GM18858 (cell line): ENCODE data around the gene ALOX12.

Experiments used
- ATAC-seq: cut with Tn5 transposase; IDR thresholded peaks from one replicate; pipeline ENCODE4 v1.9.1; 2021; ENCODE audit not compliant: unreplicated experiment

Gene ALOX12

DNA sequence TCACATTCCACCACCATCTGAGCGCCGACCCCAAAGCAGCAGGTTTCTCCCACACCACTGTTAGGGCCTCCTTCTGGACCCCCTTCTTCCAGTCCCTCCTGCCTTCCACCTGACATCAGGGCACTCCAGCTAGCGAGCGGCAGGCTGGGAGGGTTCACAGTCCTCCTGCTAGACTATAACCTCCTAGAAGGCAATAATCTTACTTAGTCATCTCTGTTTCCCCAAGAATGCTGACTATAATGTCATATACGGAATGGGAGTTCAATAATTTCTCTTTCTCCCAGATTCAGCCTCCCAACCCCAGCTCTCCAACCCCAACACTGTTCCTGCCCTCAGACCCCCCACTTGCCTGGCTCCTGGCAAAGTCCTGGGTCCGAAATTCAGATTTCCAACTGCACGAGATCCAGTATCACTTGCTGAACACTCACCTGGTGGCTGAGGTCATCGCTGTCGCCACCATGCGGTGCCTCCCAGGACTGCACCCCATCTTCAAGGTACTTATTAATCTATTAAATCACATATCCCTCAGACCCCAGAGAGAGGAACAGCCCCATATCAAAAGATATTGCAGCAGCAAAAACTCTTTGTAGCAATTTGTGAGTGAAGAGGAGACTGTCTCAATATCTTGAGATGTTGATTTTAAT is 5.6 kb downstream of the ALOX12 start:
- no peak for ATAC-seq

DNA sequence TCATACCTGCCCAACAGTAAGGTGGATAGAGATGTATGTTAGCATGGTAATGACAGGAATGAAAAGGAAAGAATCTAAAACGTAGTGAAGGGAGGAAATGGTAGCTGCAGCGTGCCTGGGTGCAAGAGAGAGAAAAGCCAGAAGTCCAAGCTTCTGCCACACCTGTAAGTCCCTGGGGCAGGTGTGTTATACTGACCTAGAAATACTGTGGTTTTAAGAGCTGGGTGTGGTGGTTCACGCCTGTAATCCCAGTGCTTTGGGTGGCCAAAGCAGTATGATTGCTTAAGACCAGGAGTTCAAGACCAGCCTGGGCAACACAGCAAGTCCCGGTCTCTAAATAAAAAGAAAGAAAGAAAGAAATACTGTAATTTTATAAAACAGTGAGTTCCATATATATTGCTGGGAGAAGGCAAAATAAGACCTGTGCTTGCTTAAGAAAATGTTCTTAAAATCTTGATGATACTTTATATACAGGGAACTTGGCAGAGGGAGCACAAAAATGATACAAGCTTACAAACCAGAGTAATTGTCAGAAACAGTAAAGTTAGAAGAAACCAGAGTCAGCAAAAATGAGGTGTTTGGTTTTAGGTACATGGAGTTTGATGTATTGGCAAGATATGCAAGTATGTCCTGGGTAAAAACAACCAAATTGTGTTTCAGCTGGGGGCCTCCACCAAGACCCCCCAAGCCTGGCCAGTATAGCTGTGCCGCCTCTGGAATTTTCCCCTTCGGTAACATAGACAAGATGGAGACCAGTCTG is 6.6 kb downstream of the ALOX12 start:
- no peak for ATAC-seq

DNA sequence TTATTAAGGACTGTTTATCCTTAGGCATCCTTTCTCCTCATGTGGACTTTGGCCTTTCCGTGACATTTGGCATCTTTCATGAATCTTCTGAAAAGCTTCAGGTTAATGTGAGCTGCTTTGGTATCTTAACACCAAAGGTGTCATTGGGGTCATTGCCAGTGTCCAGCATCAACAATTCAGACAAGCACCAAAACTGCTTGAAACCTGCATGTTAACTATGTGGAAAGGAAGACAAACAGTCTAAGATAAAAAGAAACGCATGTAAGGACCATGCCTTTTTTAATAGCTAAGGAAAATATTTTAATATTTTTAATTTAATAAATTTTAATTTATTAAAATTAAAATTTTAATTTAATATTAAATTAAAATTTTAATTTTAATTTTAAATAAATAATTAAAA is 7.9 kb downstream of the ALOX12 start:
- no peak for ATAC-seq

DNA sequence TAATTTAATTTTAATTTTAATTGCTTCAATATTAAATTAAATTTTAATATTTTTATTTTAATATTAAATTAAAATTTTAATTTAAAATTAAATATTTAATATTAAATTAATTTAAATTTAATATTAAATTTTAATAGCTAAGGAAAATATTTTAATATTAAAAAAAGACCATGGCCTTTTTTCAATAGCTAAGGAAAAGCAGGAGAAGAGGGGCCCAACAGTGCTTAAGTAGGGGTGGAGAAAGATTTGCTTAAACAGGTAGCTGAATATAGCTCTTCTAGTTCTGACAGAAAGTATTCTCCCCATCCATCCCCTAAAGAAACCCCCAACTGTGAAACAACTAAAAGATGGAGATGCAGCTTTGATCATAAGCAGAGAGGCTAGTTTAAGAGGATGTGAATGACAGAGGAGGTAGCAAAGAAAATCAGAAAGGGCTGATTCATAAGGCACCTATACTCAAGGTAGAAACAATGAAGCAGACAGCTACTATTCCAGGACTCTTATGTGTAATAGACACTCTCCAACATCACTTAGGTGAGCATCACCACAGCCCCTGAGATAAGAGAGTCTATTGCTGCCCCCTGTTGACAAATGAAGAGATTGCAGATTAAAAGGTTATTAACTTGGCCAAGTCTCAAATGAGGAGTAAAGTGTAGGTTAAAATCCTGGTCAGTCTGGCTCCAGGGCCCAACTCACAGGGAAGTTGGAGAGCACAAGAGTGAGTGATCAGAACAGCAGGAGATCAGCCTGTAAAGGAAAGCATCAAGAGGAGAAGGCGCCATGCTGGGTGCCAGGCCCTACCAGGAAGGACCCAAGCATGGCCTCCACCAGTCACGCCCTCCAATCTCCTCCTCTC is 8.8 kb downstream of the ALOX12 start:
- ATAC-seq, result peak; percentile 38

DNA sequence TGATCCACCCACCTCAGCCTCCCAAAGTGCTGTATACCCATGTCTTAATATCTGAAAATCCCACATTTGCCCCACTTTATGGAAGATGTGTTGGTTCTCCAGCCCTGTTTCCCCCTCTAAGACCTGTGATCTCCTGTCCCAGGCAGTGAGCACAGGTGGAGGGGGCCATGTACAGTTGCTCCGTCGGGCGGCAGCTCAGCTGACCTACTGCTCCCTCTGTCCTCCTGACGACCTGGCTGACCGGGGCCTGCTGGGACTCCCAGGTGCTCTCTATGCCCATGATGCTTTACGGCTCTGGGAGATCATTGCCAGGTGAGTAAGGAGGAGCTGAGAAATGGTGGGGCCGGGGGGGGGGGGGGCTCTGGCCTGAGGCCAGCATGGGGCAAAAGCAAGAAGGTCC is 9.9 kb downstream of the ALOX12 start:
- no peak for ATAC-seq

DNA sequence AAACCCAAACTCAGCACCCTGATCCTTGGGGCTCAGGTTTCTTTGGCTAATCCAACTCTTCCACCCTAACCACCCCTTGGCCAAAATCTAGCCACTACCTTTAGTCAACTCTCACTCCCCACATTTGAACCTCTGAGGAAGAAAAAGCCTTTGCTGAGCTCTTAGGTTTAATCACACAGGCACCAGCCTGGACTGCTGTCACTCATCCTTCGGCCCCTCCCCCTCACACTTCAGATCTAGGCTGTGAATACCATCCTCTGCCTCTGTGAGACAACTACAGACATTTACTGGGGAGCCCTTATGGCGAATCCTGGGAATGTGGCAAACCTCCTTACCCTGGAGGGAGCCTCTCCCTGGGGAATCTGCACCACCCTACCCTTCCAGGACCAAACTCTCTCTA is 11.3 kb downstream of the ALOX12 start:
- no peak for ATAC-seq

DNA sequence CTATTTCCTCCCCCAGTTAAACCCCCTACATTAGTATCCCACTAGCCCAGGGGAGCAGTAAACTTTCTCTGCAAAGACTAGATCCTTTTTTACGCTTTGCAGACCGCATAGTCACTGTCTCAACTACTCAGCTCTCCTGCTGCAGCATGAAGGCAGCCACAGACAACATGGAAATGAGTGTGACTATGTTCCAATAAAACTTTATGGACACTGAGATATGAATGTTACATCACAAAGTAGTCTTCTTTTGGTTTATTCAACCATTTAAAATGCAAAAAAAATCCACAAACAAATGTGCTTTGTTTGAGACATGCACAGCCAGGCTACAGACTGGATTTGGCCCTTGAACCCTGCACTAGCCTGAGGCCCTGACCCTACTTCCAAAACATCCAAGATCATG is 14.7 kb downstream of the ALOX12 start:
- no peak for ATAC-seq

DNA sequence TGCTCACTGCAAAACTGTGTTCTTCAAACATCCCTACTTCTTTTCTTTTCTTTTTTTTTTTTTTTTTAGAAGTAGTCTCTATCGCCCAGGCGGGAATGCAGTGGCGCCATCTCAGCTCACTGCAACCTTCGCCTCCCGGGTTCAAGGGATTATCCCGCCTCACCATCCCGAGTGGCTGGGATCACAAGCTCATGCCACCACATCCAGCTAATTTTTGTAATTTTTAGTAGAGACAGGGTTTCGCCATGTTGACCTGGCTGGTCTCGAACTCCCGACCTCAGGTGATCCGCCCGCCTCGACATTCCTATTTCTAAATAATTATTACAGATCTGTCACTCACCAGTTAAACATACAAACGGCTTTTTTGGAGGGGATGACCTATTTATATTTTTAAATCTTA is 15.6 kb downstream of the ALOX12 start:
- no peak for ATAC-seq

DNA sequence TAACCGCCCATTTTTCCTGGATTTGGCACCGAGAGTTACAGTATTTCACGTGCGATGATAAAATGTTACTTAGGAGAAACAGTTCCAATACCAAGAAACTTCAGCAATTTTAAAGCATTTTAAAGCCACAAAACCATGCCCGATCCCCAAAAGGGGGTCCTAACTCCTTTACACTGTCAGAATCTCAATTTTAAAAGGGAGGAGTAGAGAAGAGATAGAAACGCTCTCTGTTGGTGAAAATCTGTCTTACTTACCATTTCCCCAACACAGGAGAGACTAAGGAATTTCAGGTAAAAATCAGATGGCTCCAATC is 16.0 kb downstream of the ALOX12 start:
- no peak for ATAC-seq

DNA sequence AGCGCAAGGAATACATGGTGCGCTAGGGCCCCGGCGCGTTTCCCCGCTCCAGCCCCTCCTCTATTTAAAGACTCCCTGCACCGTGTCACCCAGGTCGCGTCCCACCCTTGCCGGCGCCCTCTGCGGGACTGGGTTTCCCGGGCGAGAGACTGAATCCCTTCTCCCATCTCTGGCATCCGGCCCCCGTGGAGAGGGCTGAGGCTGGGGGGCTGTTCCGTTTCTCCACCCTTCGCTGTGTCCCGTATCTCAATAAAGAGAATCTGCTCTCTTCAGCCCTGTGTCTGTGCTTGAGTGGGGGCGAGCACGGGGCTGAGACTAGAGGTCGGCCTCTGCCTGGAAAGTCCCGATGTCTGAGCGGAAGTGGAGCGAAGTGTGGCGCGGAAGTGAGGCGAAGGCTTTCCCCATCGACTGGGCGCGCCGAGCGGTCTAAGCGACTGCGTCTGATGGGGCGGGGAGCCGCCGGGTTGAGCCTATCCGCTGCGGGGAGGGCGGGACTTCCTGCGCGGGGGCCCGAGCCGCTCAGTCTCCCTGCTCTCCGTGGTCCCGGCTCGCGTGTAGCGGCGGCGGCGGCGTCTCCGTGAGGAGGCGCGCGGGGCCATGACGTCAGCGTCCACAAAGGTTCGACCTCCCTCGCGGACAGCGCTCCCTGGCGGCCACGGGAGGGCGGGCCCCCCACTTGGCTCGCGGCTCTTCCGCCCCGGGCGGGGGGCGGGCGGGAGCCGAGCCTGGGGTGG is 18.6 kb downstream of the ALOX12 start:
- ATAC-seq, result peak; percentile 49

DNA sequence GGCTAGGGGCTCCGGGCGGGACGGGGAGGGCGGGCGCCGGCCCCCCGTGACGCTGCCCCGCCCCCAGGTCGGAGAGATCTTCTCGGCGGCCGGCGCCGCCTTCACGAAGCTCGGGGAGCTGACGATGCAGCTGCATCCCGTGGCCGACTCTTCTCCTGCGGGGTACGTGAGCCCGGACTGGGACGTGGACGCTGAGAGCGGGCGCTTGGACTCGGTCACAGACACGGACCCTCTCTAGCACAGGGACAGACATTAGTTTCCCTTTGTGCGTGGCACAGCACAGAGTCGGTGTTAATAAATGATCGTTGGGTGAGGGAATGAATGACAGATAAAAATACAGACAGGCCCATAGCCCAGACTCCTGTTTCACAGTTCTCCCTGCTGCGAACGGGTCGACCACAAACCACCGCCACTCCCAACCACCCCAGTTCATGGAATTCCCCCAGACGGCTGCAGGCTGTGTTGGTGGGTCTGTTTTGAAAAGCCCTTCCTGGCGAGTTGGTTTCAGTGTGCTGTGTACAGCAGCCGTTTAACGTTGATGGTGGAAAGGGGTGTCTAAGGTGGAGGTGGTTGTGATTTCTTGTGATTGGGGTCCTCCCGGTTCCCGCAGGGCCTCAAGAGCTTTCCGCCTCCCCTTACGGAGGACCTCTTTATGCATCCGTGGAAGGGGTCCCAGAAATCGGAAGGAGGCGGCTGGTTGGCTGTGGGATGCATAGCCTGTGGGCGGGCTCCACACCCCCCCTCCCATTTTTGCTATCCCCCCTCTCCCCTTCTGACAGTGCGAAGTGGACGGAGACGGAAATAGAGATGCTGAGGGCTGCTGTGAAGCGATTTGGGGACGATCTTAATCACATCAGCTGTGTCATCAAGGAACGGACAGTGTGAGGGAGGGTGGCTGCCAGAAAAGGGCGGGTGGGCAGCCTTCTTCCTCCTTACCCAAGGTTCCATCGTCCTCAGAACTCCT is 19.4 kb downstream of the ALOX12 start:
- peak; percentile 26 for ATAC-seq

DNA sequence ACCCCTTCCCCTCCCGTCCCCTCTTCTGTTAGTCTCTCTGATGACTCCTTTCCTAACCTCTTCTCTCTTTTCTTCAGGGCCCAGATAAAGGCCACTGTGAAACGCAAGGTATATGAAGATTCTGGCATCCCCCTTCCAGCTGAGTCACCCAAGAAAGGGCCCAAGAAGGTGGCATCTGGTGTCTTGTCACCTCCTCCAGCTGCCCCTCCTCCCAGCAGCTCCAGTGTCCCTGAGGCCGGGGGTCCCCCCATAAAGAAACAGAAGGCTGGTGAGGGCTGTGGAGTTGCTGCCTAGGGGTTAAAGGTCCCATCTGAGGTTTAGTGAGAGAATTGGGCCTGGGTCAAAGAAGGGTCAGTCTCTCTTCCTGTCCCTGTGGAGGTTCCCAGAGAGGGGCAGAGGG is 20.6 kb downstream of the ALOX12 start:
- no peak for ATAC-seq

DNA sequence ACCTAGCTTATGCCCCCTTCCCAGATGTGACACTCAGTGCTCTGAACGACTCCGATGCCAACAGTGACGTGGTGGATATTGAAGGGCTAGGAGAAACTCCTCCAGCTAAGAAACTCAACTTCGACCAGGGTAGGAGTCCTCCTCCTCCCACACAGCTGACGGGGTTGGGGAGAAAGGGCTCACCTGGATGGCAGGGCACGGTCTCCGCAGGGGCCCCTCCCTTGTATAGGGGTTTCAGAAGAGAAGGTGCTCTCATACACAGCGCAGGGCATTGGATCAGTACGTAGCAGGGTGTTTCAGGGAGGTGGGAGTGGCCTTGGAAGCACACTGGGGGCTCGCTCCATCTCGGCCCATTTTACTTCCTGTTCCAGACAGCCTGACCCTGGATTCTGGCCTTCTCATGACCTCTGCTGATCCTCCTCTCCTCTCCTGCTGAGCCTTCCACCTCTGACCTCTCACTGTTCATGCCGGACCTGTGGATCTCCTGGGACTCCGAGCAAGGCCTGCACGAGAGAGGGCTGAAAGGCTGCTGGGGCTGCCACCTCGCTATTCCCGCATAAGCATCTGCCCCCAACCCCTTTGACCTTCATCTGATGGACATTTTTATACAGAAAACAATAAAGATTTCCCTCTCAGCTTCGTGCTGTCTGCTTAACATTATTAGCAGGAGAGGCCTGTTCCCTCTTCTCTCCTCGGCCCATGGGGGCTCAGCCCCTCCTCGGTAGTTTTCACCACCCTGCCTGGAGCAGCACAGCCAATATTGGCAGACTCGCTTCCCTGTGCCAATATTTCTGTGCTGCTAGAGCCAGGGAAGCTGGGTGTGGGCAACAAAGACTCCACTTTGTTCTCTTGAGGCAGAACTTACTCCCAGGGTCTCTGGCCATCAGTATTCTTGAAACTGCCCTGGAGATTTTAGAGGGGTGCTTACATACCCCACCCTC is 21.3 kb downstream of the ALOX12 start:
- ATAC-seq, result no peak

DNA sequence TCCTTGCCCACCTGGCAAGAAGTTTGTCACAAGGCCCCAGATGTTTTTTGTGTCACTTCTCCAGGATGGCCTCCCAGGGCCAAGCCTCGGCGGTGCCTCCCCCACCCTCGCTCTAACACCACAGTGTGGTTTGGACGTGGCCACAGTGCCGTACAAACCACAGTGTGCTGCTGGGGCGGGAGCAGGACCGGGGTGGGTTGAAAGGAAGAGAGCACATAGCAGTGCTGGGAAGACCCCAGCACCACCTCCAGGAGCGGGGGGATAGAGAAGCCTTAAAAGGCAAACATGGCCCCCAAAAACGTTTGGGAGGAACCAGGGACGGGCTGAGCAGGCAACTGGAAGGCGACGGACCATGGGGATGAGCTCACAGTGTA is 22.0 kb downstream of the ALOX12 start:
- no peak for ATAC-seq

DNA sequence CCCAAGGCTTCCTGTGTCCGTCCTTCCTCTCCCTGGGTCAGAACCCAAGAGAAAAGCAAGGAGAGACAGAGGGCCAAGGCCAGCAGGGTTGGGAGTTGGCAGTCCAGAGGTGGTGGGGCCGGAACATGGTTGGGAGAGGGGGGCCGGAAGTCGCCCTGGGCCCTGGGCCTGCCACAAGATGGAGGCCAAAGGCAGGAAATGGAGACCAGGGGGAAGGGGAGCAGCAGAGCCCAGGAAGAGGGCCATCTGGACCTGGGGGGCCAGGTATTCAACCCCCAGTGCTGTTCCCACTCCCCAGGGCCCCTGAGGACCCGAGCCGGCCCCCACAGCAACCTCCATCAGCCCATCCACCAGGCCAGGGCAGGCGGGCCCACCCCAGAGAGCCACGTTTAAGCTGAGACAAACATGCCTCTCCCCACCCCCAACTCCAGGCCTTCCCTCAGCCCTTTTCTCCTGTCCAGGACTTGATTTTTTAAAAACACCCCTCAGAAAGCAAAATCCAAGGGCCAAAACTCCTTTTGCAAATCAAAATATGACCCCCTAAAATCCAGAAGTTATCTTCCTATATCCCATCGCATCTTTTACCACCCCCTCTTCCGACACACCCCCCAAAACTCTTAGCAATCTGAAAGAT is 22.6 kb downstream of the ALOX12 start:
- ATAC-seq, result no peak

DNA sequence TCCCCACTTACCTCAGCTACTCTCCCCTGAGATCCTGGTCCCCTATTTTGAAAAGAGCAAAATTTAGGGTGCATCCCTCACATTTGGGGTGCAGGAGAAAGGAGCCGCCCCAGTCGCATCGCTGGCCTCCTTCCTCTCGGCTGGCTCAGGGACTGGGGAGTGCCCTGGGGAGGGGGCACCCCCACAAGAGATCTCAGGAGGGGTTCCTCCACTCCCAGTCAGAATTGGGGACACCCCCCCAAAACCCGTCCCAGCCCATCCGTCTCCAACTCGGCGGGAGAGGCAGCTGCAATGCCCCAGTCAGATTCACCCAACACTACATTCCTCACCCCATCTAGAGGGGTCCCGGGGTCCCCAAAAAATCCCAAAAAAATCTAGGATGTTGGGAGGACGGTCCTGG is 23.5 kb downstream of the ALOX12 start:
- no peak for ATAC-seq

DNA sequence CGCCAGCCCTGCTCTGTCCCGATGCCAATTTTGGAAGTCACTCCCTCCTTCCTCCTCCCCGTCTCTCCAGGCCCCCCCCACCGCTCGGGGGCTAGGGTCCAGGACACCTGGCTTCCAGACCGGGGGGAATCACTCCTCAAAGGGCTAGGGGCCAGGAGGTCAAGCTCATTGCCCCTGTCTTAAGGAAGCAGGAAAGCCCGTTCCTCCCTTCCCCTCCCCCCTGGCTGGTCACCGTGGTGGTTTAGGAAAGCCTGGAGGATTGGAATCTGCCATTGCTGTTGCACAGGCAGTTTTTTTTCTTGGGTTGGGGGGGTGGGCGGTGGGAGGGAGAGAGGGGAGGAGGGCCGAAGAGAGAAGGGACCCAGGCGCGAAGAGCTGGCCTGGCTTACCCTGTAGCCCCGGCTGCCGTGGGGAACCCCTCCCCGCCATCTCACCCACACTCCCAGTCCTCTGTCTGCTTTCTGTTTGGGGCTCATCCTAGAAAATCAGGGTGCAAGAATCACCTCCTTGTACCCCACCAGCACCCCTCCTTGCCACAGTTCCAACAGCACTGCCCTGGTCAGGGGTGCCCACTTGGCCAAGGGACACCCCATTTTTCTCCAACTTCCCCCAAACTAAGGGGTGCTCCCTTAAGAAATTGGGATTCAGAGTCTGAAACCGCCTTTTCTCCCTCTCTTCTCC is 24.1 kb downstream of the ALOX12 start:
- ATAC-seq, result no peak
